GM18909 (cell line): ENCODE results near the gene MYZAP.
A peak's percentile ranks its signal among the peaks of the same experiment; 100 is the strongest.

Experiments
- ATAC-seq: cut with Tn5 transposase; IDR thresholded peaks from one replicate; pipeline ENCODE4 v1.9.1; 2021; ENCODE audit warnings: mild to moderate bottlenecking; ENCODE audit not compliant: unreplicated experiment, poor library complexity

MYZAP gene

GRCh38 chr15:57685306-57686095, 93.8 kb downstream of the MYZAP start:
- no peak for ATAC-seq

- no peak for ATAC-seq
Measured at GRCh38 chr15:57686657-57687056, 95.0 kb downstream of the MYZAP start.

GRCh38 chr15:57690341-57690966, 98.8 kb downstream of the MYZAP start:
- no peak for ATAC-seq

GRCh38 chr15:57691082-57691481, 99.4 kb downstream of the MYZAP start:
- ATAC-seq, result no peak

GRCh38 chr15:57692709-57693108, 101.0 kb downstream of the MYZAP start:
- ATAC-seq, result no peak

- ATAC-seq, result no peak
Measured at GRCh38 chr15:57694279-57694678, 102.6 kb downstream of the MYZAP start.

- ATAC-seq, result no peak
Measured at GRCh38 chr15:57696146-57696545, 104.4 kb downstream of the MYZAP start.

- no peak for ATAC-seq
Measured at GRCh38 chr15:57697588-57697987, 105.9 kb downstream of the MYZAP start.

- no peak for ATAC-seq
Measured at GRCh38 chr15:57698243-57698642, 106.5 kb downstream of the MYZAP start.

GRCh38 chr15:57698991-57699390, 107.3 kb downstream of the MYZAP start:
- no peak for ATAC-seq

- ATAC-seq, result no peak
Measured at GRCh38 chr15:57703387-57703786, 111.7 kb downstream of the MYZAP start.

- no peak for ATAC-seq
Measured at GRCh38 chr15:57704441-57704840, 112.7 kb downstream of the MYZAP start.

- no peak for ATAC-seq
Measured at GRCh38 chr15:57705746-57706404, 114.2 kb downstream of the MYZAP start.

GRCh38 chr15:57706405-57707209, 114.9 kb downstream of the MYZAP start, which contains the start of gene POLR2M:
Gene POLR2M (plus strand): TSS chr15:57706714. CDS start chr15:57706843, 129 bp downstream.
- peak; percentile 93 for ATAC-seq

GRCh38 chr15:57708047-57708446, 116.3 kb downstream of the MYZAP start:
- no peak for ATAC-seq

- no peak for ATAC-seq
Measured at GRCh38 chr15:57718309-57718708, 126.6 kb downstream of the MYZAP start.

GRCh38 chr15:57720867-57721266, 129.2 kb downstream of the MYZAP start:
- no peak for ATAC-seq

GRCh38 chr15:57726411-57726810, 134.7 kb downstream of the MYZAP start:
- no peak for ATAC-seq

- no peak for ATAC-seq
Measured at GRCh38 chr15:57727031-57727430, 135.3 kb downstream of the MYZAP start.

GRCh38 chr15:57728436-57728835, 136.7 kb downstream of the MYZAP start:
- ATAC-seq, result no peak
